Endothelial cell of umbilical vein (primary cell): ENCODE measurements around the gene FECH. TPM values are rescaled to one million over a fixed set of nuclear protein-coding genes. Genes with fewer than 3 reads are reported as not detected.

Experiments
- BruUV-seq: library from RNA; stranded (reverse); fragments of 400-500 nt; replicated peaks from 2 replicates; lab custom pipeline; 2021; lab: Mats Ljungman, UMichigan
- CTCF ChIA-PET: fragments of 300-600, 350-600 bp; sonication (Branson Sonifier 250); formaldehyde crosslinking; loops from one replicate; lab custom pipeline; 2021; ENCODE audit warnings: antibody characterized with exemption, inconsistent platforms; lab: Charles Lee
- POLR2A ChIA-PET: fragments of 300-600, 350-600 bp; sonication (Branson Sonifier 250); formaldehyde crosslinking; loops from one replicate; lab custom pipeline; 2021; ENCODE audit warnings: antibody characterized with exemption, inconsistent platforms; lab: Charles Lee
- DNase-seq: peaks from one replicate; pipeline ENCODE4 v3.0.0-alpha.2; 2011; ENCODE audit warnings: low read depth, low spot score
- FAIRE-seq: peaks from 2 replicates; lab custom pipeline; 2011; peaks lifted over from hg19 to GRCh38; lab: Jason Lieb, UNC
- H2AFZ ChIP-seq: 2 replicates; pipeline ENCODE4 v1.6.0; 2012; ENCODE audit warnings: low read depth, low read length, control low read depth, inconsistent platforms
- H3K27ac ChIP-seq: 2 replicates; pipeline ENCODE4 v1.5.1; 2011; ENCODE audit warnings: low read depth, mild to moderate bottlenecking, control low read depth, low read length, moderate library complexity; ENCODE audit not compliant: insufficient read depth
- H3K27me3 ChIP-seq, 2 experiments: 2 replicates each; pipeline versions ENCODE4 v1.6.0 to v1.6.1; 2011; ENCODE audit warnings: low read length in 2 of 2, mixed read lengths in 1 of 2; ENCODE audit not compliant: control insufficient read depth in 2 of 2, insufficient read depth in 2 of 2
- H3K36me3 ChIP-seq, 2 experiments: 2 replicates in 1 of 2; 3 replicates in 1 of 2; pipeline ENCODE4 v1.5.1; 2011; ENCODE audit warnings: low read length in 2 of 2, mild to moderate bottlenecking in 1 of 2, moderate library complexity in 1 of 2; ENCODE audit not compliant: control insufficient read depth in 2 of 2, insufficient read depth in 2 of 2; ENCODE audit errors: extremely low read depth in 1 of 2
- H3K4me1 ChIP-seq: 3 replicates; pipeline ENCODE4 v1.5.1; 2011; ENCODE audit warnings: mild to moderate bottlenecking, low read length; ENCODE audit not compliant: control insufficient read depth, insufficient read depth; ENCODE audit errors: extremely low read depth
- H3K4me2 ChIP-seq: 2 replicates; pipeline ENCODE4 v1.6.1; 2011; ENCODE audit warnings: low read length, control low read depth, mixed read lengths; ENCODE audit not compliant: insufficient read depth
- H3K4me3 ChIP-seq, 3 experiments: fragments of 200-600 bp in 1 of 3; sonication (generic), shearing (Covaris generic) in 1 of 3; replicated peaks in 1 of 3; 2 replicates each; pipeline ENCODE4 v1.5.1; 2011 to 2016; ENCODE audit warnings: control low read depth in 3 of 3, low read length in 3 of 3, mild to moderate bottlenecking in 2 of 3, inconsistent platforms in 1 of 3, low read depth in 1 of 3, moderate library complexity in 1 of 3; ENCODE audit not compliant: insufficient read depth in 1 of 3
- H3K79me2 ChIP-seq: 2 replicates; pipeline ENCODE4 v1.6.0; 2012; ENCODE audit warnings: low read length, inconsistent platforms; ENCODE audit not compliant: control insufficient read depth, insufficient read depth
- H3K9ac ChIP-seq: replicated peaks from 2 replicates; pipeline ENCODE3; 2011; ENCODE audit warnings: low read length, control low read depth; ENCODE audit not compliant: insufficient read depth; ENCODE audit errors: extremely low read depth
- H3K9me1 ChIP-seq: replicated peaks from 3 replicates; pipeline ENCODE4 v1.6.0; 2011; ENCODE audit warnings: mild to moderate bottlenecking, low read length; ENCODE audit not compliant: control insufficient read depth, insufficient read depth; ENCODE audit errors: extremely low read depth
- H3K9me3 ChIP-seq: replicated peaks from 2 replicates; pipeline ENCODE4 v1.5.1; 2012; ENCODE audit warnings: low read length, inconsistent platforms; ENCODE audit not compliant: control insufficient read depth, insufficient read depth
- H4K20me1 ChIP-seq: replicated peaks from 2 replicates; pipeline ENCODE3; 2011; ENCODE audit warnings: mild to moderate bottlenecking, low read length; ENCODE audit not compliant: control insufficient read depth, insufficient read depth; ENCODE audit errors: extremely low read depth
- CTCF ChIP-seq, 2 donors: IDR thresholded peaks; 1 replicate in 1 of 2; 2 replicates in 1 of 2; pipeline ENCODE4 v1.5.1; 2011; ENCODE audit warnings: low read length in 2 of 2, mild to moderate bottlenecking in 2 of 2, moderate library complexity in 2 of 2, control low read depth in 1 of 2, inconsistent platforms in 1 of 2, low read depth in 1 of 2; ENCODE audit not compliant: insufficient read depth in 1 of 2; ENCODE audit errors: extremely low read depth in 1 of 2
- EZH2 ChIP-seq: IDR thresholded peaks from 2 replicates; pipeline ENCODE4 v1.6.1; 2012; ENCODE audit warnings: borderline replicate concordance, low read depth, mild to moderate bottlenecking, moderate library complexity, low read length, inconsistent platforms; ENCODE audit not compliant: severe bottlenecking
- FOS ChIP-seq: IDR thresholded peaks from 2 replicates; pipeline ENCODE4 v1.6.1; 2011; ENCODE audit warnings: mild to moderate bottlenecking, low read length, moderate library complexity, borderline replicate concordance; ENCODE audit not compliant: insufficient read depth
- GATA2 ChIP-seq: IDR thresholded peaks from 2 replicates; pipeline ENCODE4 v1.7.0; 2011; ENCODE audit warnings: low read depth, mild to moderate bottlenecking, moderate library complexity, mixed read lengths, low read length; ENCODE audit not compliant: insufficient read length, insufficient read depth
- JUN ChIP-seq: IDR thresholded peaks from 2 replicates; pipeline ENCODE4 v1.6.1; 2011; ENCODE audit warnings: borderline replicate concordance, low read depth; ENCODE audit not compliant: insufficient read length, insufficient read depth
- MYC ChIP-seq: IDR thresholded peaks from one replicate; pipeline ENCODE4 v1.6.1; 2011; ENCODE audit warnings: mild to moderate bottlenecking, low read depth, low read length
- POLR2A ChIP-seq: IDR thresholded peaks from 2 replicates; pipeline ENCODE4 v1.6.1; 2012; ENCODE audit warnings: low read depth, mild to moderate bottlenecking, control low read depth, low read length
- POLR2AphosphoS5 ChIP-seq: IDR thresholded peaks from 2 replicates; pipeline ENCODE4 v1.6.1; 2012; ENCODE audit warnings: low read depth, mild to moderate bottlenecking, control low read depth, low read length, moderate library complexity; ENCODE audit not compliant: insufficient read depth
- dilution Hi-C: fragments of 300-500 bp; cut with MboI; formaldehyde crosslinking; loops from one replicate; pipeline ENCODE4 v1.15.0; 2019; ENCODE audit warnings: low sequenced_read_pairs; ENCODE audit not compliant: extremely low pct_ligation_motif_present
- intact Hi-C: fragments of 100-400 bp; cut with micrococcal nuclease; formaldehyde crosslinking; loops from one replicate; pipeline ENCODE4 v1.10.0; 2022
- polyA plus RNA-seq, 4 experiments: library from polyadenylated mRNA; depleted of rRNA in 3 of 4; stranded (reverse) in 3 of 4; unstranded in 1 of 4; fragments of >200 nt; gene quantifications; 2 replicates each; pipeline versions ENCODE4 v1.2.1 to v1.2.3, GENCODE V29; 2011 to 2012; ENCODE audit warnings: missing spikeins in 1 of 4
- total RNA-seq: library from RNA; stranded (reverse); gene quantifications from 2 replicates; pipeline ENCODE4 v1.2.3, GENCODE V29; 2021
- TF ChIP-seq, protein P1 (sequence below): IDR thresholded peaks from 2 replicates; pipeline ENCODE4 v1.6.1; 2011; ENCODE audit not compliant: insufficient read depth, insufficient read length

The FECH gene
- total and polyA plus RNA-seq, 2 donors (not counting 3 experiments of a cell fraction or from before 2014, with no cell fraction given), result 25.3 to 27.9 TPM

GRCh38 chr18:57519668-57520424 is 66.7 kb downstream of the FECH start:
- intact Hi-C loops (no loop called here), dilution Hi-C loops (no loop called here)
- no peaks in the 10 kb centered on the region for H3K36me3 ChIP-seq
- ChIA-PET CTCF (interaction anchor here (1.5 kb wide), 1 partner anchor 21 kb away, joined by 3 read pairs; no protein-coding TSS in a partner anchor), POLR2A (no interaction called here)
- no TSS peak for BruUV-seq
- no peak overlapping the region for H3K9ac ChIP-seq
- H3K4me2 ChIP-seq, result no peak overlapping the region
- DNase-seq (no peak), FAIRE-seq (no peak)
- H4K20me1 ChIP-seq, result no peaks in the 10 kb centered on the region
- H3K27me3 ChIP-seq, result peaks cover 0 to 4% of the 10 kb centered on the region in 2 experiments
- H3K4me1 ChIP-seq, result no peaks in the 10 kb centered on the region
- H2AFZ ChIP-seq, result no peak overlapping the region
- H3K4me3 ChIP-seq, result no peak overlapping the region
- H3K79me2 ChIP-seq, result no peaks in the 10 kb centered on the region
- H3K27ac ChIP-seq, result no peak overlapping the region
- no peaks in the 10 kb centered on the region for H3K9me1 ChIP-seq
- no peak for TF ChIP-seq EZH2
- TF ChIP-seq, protein P1, sequence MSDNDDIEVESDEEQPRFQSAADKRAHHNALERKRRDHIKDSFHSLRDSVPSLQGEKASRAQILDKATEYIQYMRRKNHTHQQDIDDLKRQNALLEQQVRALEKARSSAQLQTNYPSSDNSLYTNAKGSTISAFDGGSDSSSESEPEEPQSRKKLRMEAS, result no peak
- no peak for TF ChIP-seq GATA2
- no peak for TF ChIP-seq POLR2A
- TF ChIP-seq POLR2AphosphoS5, result no peak
- no peak for TF ChIP-seq FOS
- TF ChIP-seq MYC, result no peak
- no peak for TF ChIP-seq JUN
- TF ChIP-seq CTCF (IDR thresholded peaks at IDR 0.05; ENCODE audit: extremely low read depth in 1 of 2, insufficient read depth in 1 of 2, low read depth in 1 of 2, low read length in 2 of 2), result no peak
- no peaks in the 10 kb centered on the region for H3K9me3 ChIP-seq
